GM23338 (cell line): ENCODE results near the gene TDRD7.

Experiments used
- CREB1 ChIP-seq: fragments of 250-450 bp; sonication (Bioruptor Pico); IDR thresholded peaks from 2 replicates; pipeline ENCODE4 v1.5.0; 2020; ENCODE audit warnings: low read depth, mild to moderate bottlenecking, moderate library complexity
- CTCF ChIP-seq, 2 experiments: fragments of 200-600 bp in 1 of 2; sonication (generic) in 1 of 2; conservative IDR thresholded peaks; 2 replicates each; pipeline versions ENCODE4 v1.5.1 to v1.6.1; 2016 to 2017; ENCODE audit warnings: antibody characterized with exemption in 2 of 2, low read depth in 2 of 2, mild to moderate bottlenecking in 2 of 2, moderate library complexity in 1 of 2
- ETS1 ChIP-seq: IDR thresholded peaks from 2 replicates; pipeline ENCODE4 v1.6.1; 2016; ENCODE audit warnings: antibody characterized with exemption
- EZH2 ChIP-seq: fragments of 200-600 bp; sonication (generic); IDR thresholded peaks from one replicate; pipeline ENCODE4 v1.8.0; 2017; ENCODE audit warnings: antibody characterized with exemption, mild to moderate bottlenecking, low read depth; ENCODE audit not compliant: unreplicated experiment
- EZH2phosphoT487 ChIP-seq: fragments of 200-600 bp; sonication (generic); IDR thresholded peaks from one replicate; pipeline ENCODE4 v1.8.1; 2018; ENCODE audit warnings: antibody characterized with exemption; ENCODE audit not compliant: unreplicated experiment
- JUNB ChIP-seq: IDR thresholded peaks from one replicate; pipeline ENCODE4 v1.6.1; 2016; ENCODE audit warnings: antibody characterized with exemption; ENCODE audit not compliant: unreplicated experiment
- NANOG ChIP-seq: IDR thresholded peaks from 2 replicates; pipeline ENCODE4 v1.6.1; 2016; ENCODE audit warnings: antibody characterized with exemption, borderline replicate concordance
- POLR2AphosphoS5 ChIP-seq: IDR thresholded peaks from 2 replicates; pipeline ENCODE4 v1.6.1; 2016; ENCODE audit warnings: antibody characterized with exemption, low read depth
- REST ChIP-seq: IDR thresholded peaks from one replicate; pipeline ENCODE4 v1.6.1; 2018; ENCODE audit warnings: antibody characterized with exemption; ENCODE audit not compliant: unreplicated experiment
- STAT1 ChIP-seq: IDR thresholded peaks from one replicate; pipeline ENCODE4 v1.6.1; 2016; ENCODE audit warnings: antibody characterized with exemption; ENCODE audit not compliant: unreplicated experiment
- ZNF331 ChIP-seq: fragments of 250-450 bp; sonication (Bioruptor Pico); IDR thresholded peaks from 2 replicates; pipeline ENCODE4 v1.5.0; 2020; ENCODE audit warnings: low read depth, mild to moderate bottlenecking, moderate library complexity
- ZNF462 ChIP-seq: fragments of 250-450 bp; sonication (Bioruptor Pico); IDR thresholded peaks from 2 replicates; pipeline ENCODE4 v1.5.0; 2020; ENCODE audit warnings: mild to moderate bottlenecking, moderate library complexity

- no peak for TF ChIP-seq ZNF331 (CRISPR knock-in tag)
- no peak for TF ChIP-seq CTCF (conservative IDR thresholded peaks at IDR 0.05; ENCODE audit: low read depth in 2 of 2)
- TF ChIP-seq POLR2AphosphoS5, result no peak
- no peak for TF ChIP-seq NANOG
- TF ChIP-seq EZH2phosphoT487, result no peak
- TF ChIP-seq ZNF462 (CRISPR knock-in tag), result no peak
- no peak for TF ChIP-seq STAT1
- TF ChIP-seq EZH2, result no peak
- TF ChIP-seq ETS1, result no peak
- TF ChIP-seq REST, result no peak
- no peak for TF ChIP-seq JUNB
- TF ChIP-seq CREB1, result no peak
Measured at GRCh38 chr9:97518166-97518908, 106.4 kb downstream of the TDRD7 start.
